GM12891 (cell line): ENCODE measurements around the gene PAPSS2.
"Not testable (repeated sequence)": the region's sequence is repeated elsewhere in the genome, so short reads cannot be mapped to it uniquely, and the experiment has no call there.

Source experiments
- POLR2A ChIP-seq: IDR thresholded peaks from 2 replicates; pipeline ENCODE4 v1.6.1; 2011; ENCODE audit warnings: low read depth, low read length, control low read depth
- POLR2AphosphoS5 ChIP-seq: IDR thresholded peaks from 2 replicates; pipeline ENCODE4 v1.6.1; 2011; ENCODE audit warnings: low read depth, low read length, control low read depth
- TAF1 ChIP-seq: IDR thresholded peaks from 2 replicates; pipeline ENCODE4 v1.6.1; 2011; ENCODE audit warnings: low read depth, low read length, control low read depth

- TF ChIP-seq POLR2A, POLR2AphosphoS5, TAF1: not testable (repeated sequence)
These were observed 15.2 kb upstream of the PAPSS2 start for GRCh38 chr10:87644500-87644899.
